SK-N-SH (cell line): ENCODE results near the gene HLF.

Source experiments
- EP300 ChIP-seq, 2 experiments: IDR thresholded peaks; 2 replicates each; pipeline versions ENCODE4 v1.4.0 to v1.6.1; 2012; ENCODE audit warnings: borderline replicate concordance in 1 of 2, low read depth in 1 of 2, low read length in 1 of 2
- NFIC ChIP-seq: IDR thresholded peaks from 2 replicates; pipeline ENCODE4 v1.4.0; 2012; ENCODE audit warnings: borderline replicate concordance
- NRF1 ChIP-seq: IDR thresholded peaks from 2 replicates; pipeline ENCODE4 v1.6.1; 2012; ENCODE audit warnings: low read depth, mild to moderate bottlenecking, low read length
- POLR2AphosphoS5 ChIP-seq: IDR thresholded peaks from 2 replicates; pipeline ENCODE4 v1.6.1; 2012; ENCODE audit warnings: low read depth, low read length
- SIN3A ChIP-seq: IDR thresholded peaks from 2 replicates; pipeline ENCODE4 v1.6.1; 2012; ENCODE audit warnings: low read depth, mild to moderate bottlenecking, low read length, moderate library complexity, borderline replicate concordance
- TEAD4 ChIP-seq: IDR thresholded peaks from 2 replicates; pipeline ENCODE4 v1.4.0; 2012; ENCODE audit warnings: mild to moderate bottlenecking, borderline replicate concordance; ENCODE audit not compliant: insufficient read depth
- YY1 ChIP-seq: IDR thresholded peaks from 2 replicates; pipeline ENCODE4 v1.4.0; 2012; ENCODE audit warnings: low read depth, mild to moderate bottlenecking
- TF ChIP-seq, protein P1 (sequence below): fragments of 150-350 bp; IDR thresholded peaks from 2 replicates; pipeline ENCODE4 v1.6.1; 2016; ENCODE audit warnings: mild to moderate bottlenecking, low read depth, low read length
- TF ChIP-seq, protein P2 (sequence below): IDR thresholded peaks from 2 replicates; pipeline ENCODE4 v1.4.0; 2012; ENCODE audit warnings: low read depth, borderline replicate concordance
- TF ChIP-seq, protein P3 (sequence below): fragments of 200-600 bp; sonication (generic); IDR thresholded peaks from 2 replicates; pipeline ENCODE4 v1.6.1; 2017; ENCODE audit warnings: antibody characterized with exemption, mild to moderate bottlenecking, moderate library complexity
- TF ChIP-seq, protein P4 (sequence below): fragments of 150-350 bp; IDR thresholded peaks from 2 replicates; pipeline ENCODE4 v1.6.1; 2017; ENCODE audit warnings: antibody characterized with exemption, low read length, low read depth, borderline replicate concordance
- TF ChIP-seq, protein P5 (sequence below): IDR thresholded peaks from 2 replicates; pipeline ENCODE4 v1.6.1; 2012; ENCODE audit warnings: mild to moderate bottlenecking, low read depth, low read length, moderate library complexity

DNA sequence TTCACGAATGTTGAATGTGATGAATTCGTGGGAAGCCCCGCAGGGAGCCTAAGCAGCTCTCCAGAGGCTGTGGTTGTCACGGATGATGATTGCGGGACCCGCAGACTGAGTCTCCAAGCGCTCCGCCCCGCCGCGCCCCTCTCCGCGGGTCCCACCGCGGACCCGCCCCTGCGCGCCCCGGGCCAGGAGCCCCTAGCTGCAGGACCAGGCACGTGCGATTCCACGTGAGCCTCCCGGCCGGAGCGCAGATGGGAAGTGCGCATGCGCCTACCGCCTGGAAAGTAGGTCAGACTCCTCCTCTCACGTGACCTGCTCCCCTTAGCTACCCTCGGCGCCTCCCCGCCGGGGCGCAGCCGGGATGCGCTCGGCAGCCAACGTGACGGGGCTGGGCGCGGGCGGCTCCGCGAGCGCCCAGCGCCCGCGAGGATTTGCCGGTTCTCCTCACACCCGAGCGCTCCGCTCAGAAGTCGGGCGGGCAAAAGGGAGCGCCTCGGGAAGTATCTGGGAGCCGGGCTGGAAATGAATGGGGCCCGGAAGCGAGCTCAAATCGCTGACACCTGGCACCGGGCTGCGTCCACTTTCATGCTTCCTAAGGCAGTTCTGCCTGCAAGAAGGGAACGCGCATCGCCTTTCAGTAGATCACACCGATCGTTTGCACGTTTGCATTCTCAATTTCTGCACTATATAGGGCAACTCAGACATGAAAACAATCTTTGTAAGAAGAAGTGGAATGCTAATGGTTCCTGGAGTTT, 26.4 kb upstream of the HLF start:
- TF ChIP-seq, protein P1, sequence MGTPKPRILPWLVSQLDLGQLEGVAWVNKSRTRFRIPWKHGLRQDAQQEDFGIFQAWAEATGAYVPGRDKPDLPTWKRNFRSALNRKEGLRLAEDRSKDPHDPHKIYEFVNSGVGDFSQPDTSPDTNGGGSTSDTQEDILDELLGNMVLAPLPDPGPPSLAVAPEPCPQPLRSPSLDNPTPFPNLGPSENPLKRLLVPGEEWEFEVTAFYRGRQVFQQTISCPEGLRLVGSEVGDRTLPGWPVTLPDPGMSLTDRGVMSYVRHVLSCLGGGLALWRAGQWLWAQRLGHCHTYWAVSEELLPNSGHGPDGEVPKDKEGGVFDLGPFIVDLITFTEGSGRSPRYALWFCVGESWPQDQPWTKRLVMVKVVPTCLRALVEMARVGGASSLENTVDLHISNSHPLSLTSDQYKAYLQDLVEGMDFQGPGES, result no peak
- TF ChIP-seq, protein P2, sequence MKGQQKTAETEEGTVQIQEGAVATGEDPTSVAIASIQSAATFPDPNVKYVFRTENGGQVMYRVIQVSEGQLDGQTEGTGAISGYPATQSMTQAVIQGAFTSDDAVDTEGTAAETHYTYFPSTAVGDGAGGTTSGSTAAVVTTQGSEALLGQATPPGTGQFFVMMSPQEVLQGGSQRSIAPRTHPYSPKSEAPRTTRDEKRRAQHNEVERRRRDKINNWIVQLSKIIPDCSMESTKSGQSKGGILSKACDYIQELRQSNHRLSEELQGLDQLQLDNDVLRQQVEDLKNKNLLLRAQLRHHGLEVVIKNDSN, result peak; percentile 94
- TF ChIP-seq POLR2AphosphoS5 (no peak), NRF1 (peak; percentile 66), SIN3A (peak; percentile 76; the same call in 1 of the 2 replicates), TEAD4 (no peak), NFIC (no peak), EP300 (IDR thresholded peaks at IDR 0.05; ENCODE audit: borderline replicate concordance in 1 of 2, low read depth in 1 of 2, low read length in 1 of 2) (no peak; a peak in 2 of 4 replicates), YY1 (no peak)
- TF ChIP-seq, protein P3, sequence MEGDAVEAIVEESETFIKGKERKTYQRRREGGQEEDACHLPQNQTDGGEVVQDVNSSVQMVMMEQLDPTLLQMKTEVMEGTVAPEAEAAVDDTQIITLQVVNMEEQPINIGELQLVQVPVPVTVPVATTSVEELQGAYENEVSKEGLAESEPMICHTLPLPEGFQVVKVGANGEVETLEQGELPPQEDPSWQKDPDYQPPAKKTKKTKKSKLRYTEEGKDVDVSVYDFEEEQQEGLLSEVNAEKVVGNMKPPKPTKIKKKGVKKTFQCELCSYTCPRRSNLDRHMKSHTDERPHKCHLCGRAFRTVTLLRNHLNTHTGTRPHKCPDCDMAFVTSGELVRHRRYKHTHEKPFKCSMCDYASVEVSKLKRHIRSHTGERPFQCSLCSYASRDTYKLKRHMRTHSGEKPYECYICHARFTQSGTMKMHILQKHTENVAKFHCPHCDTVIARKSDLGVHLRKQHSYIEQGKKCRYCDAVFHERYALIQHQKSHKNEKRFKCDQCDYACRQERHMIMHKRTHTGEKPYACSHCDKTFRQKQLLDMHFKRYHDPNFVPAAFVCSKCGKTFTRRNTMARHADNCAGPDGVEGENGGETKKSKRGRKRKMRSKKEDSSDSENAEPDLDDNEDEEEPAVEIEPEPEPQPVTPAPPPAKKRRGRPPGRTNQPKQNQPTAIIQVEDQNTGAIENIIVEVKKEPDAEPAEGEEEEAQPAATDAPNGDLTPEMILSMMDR, result no peak
- TF ChIP-seq, protein P4, sequence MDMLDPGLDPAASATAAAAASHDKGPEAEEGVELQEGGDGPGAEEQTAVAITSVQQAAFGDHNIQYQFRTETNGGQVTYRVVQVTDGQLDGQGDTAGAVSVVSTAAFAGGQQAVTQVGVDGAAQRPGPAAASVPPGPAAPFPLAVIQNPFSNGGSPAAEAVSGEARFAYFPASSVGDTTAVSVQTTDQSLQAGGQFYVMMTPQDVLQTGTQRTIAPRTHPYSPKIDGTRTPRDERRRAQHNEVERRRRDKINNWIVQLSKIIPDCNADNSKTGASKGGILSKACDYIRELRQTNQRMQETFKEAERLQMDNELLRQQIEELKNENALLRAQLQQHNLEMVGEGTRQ, result peak; percentile 83
- TF ChIP-seq, protein P5, sequence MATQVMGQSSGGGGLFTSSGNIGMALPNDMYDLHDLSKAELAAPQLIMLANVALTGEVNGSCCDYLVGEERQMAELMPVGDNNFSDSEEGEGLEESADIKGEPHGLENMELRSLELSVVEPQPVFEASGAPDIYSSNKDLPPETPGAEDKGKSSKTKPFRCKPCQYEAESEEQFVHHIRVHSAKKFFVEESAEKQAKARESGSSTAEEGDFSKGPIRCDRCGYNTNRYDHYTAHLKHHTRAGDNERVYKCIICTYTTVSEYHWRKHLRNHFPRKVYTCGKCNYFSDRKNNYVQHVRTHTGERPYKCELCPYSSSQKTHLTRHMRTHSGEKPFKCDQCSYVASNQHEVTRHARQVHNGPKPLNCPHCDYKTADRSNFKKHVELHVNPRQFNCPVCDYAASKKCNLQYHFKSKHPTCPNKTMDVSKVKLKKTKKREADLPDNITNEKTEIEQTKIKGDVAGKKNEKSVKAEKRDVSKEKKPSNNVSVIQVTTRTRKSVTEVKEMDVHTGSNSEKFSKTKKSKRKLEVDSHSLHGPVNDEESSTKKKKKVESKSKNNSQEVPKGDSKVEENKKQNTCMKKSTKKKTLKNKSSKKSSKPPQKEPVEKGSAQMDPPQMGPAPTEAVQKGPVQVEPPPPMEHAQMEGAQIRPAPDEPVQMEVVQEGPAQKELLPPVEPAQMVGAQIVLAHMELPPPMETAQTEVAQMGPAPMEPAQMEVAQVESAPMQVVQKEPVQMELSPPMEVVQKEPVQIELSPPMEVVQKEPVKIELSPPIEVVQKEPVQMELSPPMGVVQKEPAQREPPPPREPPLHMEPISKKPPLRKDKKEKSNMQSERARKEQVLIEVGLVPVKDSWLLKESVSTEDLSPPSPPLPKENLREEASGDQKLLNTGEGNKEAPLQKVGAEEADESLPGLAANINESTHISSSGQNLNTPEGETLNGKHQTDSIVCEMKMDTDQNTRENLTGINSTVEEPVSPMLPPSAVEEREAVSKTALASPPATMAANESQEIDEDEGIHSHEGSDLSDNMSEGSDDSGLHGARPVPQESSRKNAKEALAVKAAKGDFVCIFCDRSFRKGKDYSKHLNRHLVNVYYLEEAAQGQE, result peak; percentile 28; the same call in 1 of the 2 replicates
